OCI-LY7 (cell line): Measurements from ENCODE around the gene GGT6. TPM values are rescaled to one million over a fixed set of nuclear protein-coding genes. Genes with fewer than 3 reads are reported as not detected.
"Not testable (repeated sequence)": the region's sequence is repeated elsewhere in the genome, so short reads cannot be mapped to it uniquely, and the experiment has no call there.

ENCODE experiments used
- BruUV-seq: library from RNA; stranded (reverse); fragments of 400-500 nt; replicated peaks from 2 replicates; lab custom pipeline; 2021; lab: Mats Ljungman, UMichigan
- CTCF ChIA-PET: fragments of 300-600 bp; sonication (Branson Sonifier 250); formaldehyde crosslinking; loops from one replicate; lab custom pipeline; 2022; ENCODE audit warnings: antibody characterized with exemption; ENCODE audit not compliant: unreplicated experiment; lab: Charles Lee
- POLR2A ChIA-PET: fragments of 300-600 bp; sonication (Branson Sonifier 250); formaldehyde crosslinking; loops from one replicate; lab custom pipeline; 2022; ENCODE audit warnings: antibody characterized with exemption; lab: Charles Lee
- DNase-seq: peaks from one replicate; pipeline ENCODE4 v3.0.0-alpha.2; 2015; ENCODE audit warnings: low spot score
- H2AFZ ChIP-seq: fragments of 200-600 bp; sonication (generic), shearing (Covaris generic); 2 replicates; pipeline ENCODE4 v1.6.1; 2014; ENCODE audit warnings: mild to moderate bottlenecking, antibody characterized with exemption, low read length, moderate library complexity
- H3K27ac ChIP-seq: fragments of 200-600 bp; sonication (generic); 2 replicates; pipeline ENCODE4 v1.5.1; 2014; ENCODE audit warnings: mixed run types, low read depth, mild to moderate bottlenecking, moderate library complexity, low read length, inconsistent platforms; ENCODE audit not compliant: poor library complexity, severe bottlenecking
- H3K36me3 ChIP-seq: fragments of 200-600 bp; sonication (generic); 2 replicates; pipeline ENCODE4 v1.6.1; 2014; ENCODE audit warnings: mild to moderate bottlenecking, antibody characterized with exemption, low read length, moderate library complexity, mixed read lengths; ENCODE audit not compliant: insufficient read depth
- H3K4me1 ChIP-seq: fragments of 200-600 bp; sonication (generic); 2 replicates; pipeline ENCODE4 v1.5.1; 2014; ENCODE audit warnings: mild to moderate bottlenecking, low read length; ENCODE audit not compliant: insufficient read depth, poor library complexity, severe bottlenecking
- H3K4me2 ChIP-seq: fragments of 200-600 bp; sonication (generic); 2 replicates; pipeline ENCODE4 v1.6.1; 2014; ENCODE audit warnings: mild to moderate bottlenecking, low read length
- H3K4me3 ChIP-seq: fragments of 200-600 bp; sonication (generic); 2 replicates; pipeline ENCODE4 v1.5.1; 2014; ENCODE audit warnings: mild to moderate bottlenecking, low read depth, low read length; ENCODE audit not compliant: poor library complexity, severe bottlenecking
- H3K79me2 ChIP-seq: fragments of 200-600 bp; sonication (generic); 2 replicates; pipeline ENCODE4 v1.6.1; 2016; ENCODE audit warnings: low read depth, mild to moderate bottlenecking, low read length, moderate library complexity, mixed read lengths; ENCODE audit not compliant: insufficient read depth
- H3K9me2 ChIP-seq: fragments of 200-600 bp; sonication (generic); 2 replicates; pipeline ENCODE4 v1.6.1; 2016; ENCODE audit warnings: mild to moderate bottlenecking, low read length, mixed read lengths; ENCODE audit not compliant: insufficient read depth
- H3K9me3 ChIP-seq: fragments of 200-600 bp; sonication (generic); 2 replicates; pipeline ENCODE4 v1.6.1; 2014; ENCODE audit warnings: mild to moderate bottlenecking, mixed run types, low read length, mixed read lengths
- H4K20me1 ChIP-seq: fragments of 200-600 bp; sonication (generic); 2 replicates; pipeline ENCODE4 v1.6.1; 2014; ENCODE audit warnings: mild to moderate bottlenecking, antibody characterized with exemption, low read length, moderate library complexity, mixed read lengths; ENCODE audit not compliant: insufficient read depth
- CTCF ChIP-seq: fragments of 200-600 bp; sonication (generic); conservative IDR thresholded peaks from 2 replicates; pipeline ENCODE4 v1.5.1; 2014; ENCODE audit warnings: mild to moderate bottlenecking, antibody characterized with exemption, low read length, moderate library complexity, mixed read lengths
- EZH2phosphoT487 ChIP-seq: fragments of 200-600 bp; sonication (generic); IDR thresholded peaks from 2 replicates; pipeline ENCODE4 v1.6.1; 2018; ENCODE audit warnings: low read depth, borderline replicate concordance, mild to moderate bottlenecking, mixed run types, antibody characterized with exemption, low read length, moderate library complexity, mixed read lengths
- intact Hi-C: fragments of 100-400 bp; cut with micrococcal nuclease; formaldehyde crosslinking; loops from one replicate; pipeline ENCODE4 v1.10.0; 2022; ENCODE audit not compliant: unreplicated experiment
- total RNA-seq, 2 experiments: library from RNA; depleted of rRNA in 1 of 2; stranded (reverse); fragments of >200 nt in 1 of 2; shearing (Covaris generic) in 1 of 2; gene quantifications; 2 replicates each; pipeline ENCODE4 v1.2.3, GENCODE V29; 2014 to 2022

The GGT6 gene
- total RNA-seq, 2 experiments from 2014 or later = not detected

GRCh38 chr17:4605826-4606225 is 45.4 kb upstream of the GGT6 start:
- no TSS peak for BruUV-seq
- Histone ChIP-seq H3K4me1 (no peaks in the 10 kb centered on the region), H3K4me2 (no peak overlapping the region), H3K9me2 (no peaks in the 10 kb centered on the region), H3K79me2 (no peaks in the 10 kb centered on the region), H3K36me3 (no peaks in the 10 kb centered on the region), H4K20me1 (no peaks in the 10 kb centered on the region), H3K27ac (no peak overlapping the region), H3K9me3 (no peaks in the 10 kb centered on the region), H3K4me3 (no peak overlapping the region), H2AFZ (no peak overlapping the region)
- POLR2A ChIA-PET = interaction anchor here (0.7 kb wide), 1 partner anchor 24 kb away, joined by 5 read pairs; no protein-coding TSS in a partner anchor
- TF ChIP-seq CTCF = no peak
- no peak for TF ChIP-seq EZH2phosphoT487
- DNase-seq = no peak
- intact Hi-C loops = no loop called here
- CTCF ChIA-PET = no interaction called here

GRCh38 chr17:4604736-4605135 is 44.4 kb upstream of the GGT6 start:
- CTCF ChIA-PET, DNase-seq, H4K20me1 ChIP-seq, intact Hi-C loops, H3K27ac ChIP-seq, H3K79me2 ChIP-seq, H3K4me1 ChIP-seq, H3K4me3 ChIP-seq, BruUV-seq, H3K9me2 ChIP-seq, H3K4me2 ChIP-seq, H3K36me3 ChIP-seq, H3K9me3 ChIP-seq, H2AFZ ChIP-seq: not testable (repeated sequence)
- POLR2A ChIA-PET = interaction anchor here (0.7 kb wide), 1 partner anchor 474 kb away, joined by 7 read pairs; no protein-coding TSS in a partner anchor

GRCh38 chr17:4604111-4604644 is 43.8 kb upstream of the GGT6 start:
- H4K20me1 ChIP-seq = no peaks in the 10 kb centered on the region
- no peaks in the 10 kb centered on the region for H3K9me2 ChIP-seq
- H3K4me1 ChIP-seq = no peaks in the 10 kb centered on the region
- H3K4me3 ChIP-seq = no peak overlapping the region
- BruUV-seq = no TSS peak
- ChIA-PET POLR2A (no interaction called here), CTCF (no interaction called here)
- H3K27ac ChIP-seq = no peak overlapping the region
- no peak overlapping the region for H3K4me2 ChIP-seq
- no peak for DNase-seq
- H3K9me3 ChIP-seq = no peaks in the 10 kb centered on the region
- TF ChIP-seq CTCF (no peak), EZH2phosphoT487 (no peak)
- no peaks in the 10 kb centered on the region for H3K79me2 ChIP-seq
- H3K36me3 ChIP-seq = no peaks in the 10 kb centered on the region
- no peak overlapping the region for H2AFZ ChIP-seq
- intact Hi-C loops = no loop called here
